ENCODE measurements around the gene CRHR2.

The CRHR2 gene

DNA sequence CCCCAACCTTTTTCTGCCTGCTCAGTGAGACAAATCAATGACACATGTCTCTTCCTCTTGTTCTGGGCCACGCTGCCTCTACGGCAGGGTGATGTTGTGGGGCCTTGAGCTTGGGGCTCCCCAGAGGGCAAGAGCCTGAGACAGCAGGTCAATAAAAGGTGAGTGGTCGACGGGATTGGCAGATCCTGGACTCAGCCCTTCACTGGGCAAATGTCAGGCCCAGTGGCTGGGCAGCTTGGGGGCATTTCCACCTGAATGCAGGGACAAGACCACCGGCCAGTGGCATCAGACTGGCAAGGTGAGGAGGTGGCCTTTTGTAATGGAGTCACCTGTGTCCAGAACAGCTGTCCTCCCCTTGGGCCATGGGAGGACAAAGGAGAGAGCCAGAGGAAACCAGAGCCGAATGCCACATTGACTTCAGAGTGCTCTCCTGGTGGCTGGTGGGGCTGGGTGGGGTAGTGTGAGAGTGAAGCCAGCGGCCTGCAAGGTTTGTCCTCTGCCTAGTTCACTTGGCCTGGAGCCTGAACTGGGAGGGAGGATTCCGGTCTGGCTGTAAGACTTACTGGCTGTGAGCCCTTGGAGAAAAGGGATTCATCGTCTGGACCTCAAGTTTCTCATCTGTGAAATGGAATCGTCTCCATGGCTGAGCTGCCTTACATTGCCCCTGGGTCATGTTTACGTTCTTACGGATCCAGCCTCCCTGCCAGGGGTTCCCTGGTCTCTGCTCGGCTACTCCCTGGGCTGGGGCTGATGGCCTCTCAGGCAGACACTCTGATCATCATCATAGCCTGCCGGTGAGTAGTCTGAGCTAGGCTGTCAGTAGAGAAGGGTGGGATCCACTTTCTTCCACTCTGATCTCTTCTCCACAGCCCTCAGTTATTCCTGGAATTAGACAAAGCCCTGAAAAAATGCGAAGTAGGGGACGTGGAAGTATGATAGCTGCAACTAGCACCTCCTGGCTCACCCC, 25.4 kb upstream of the CRHR2 start:
- no peak overlapping the region for H3K4me3 ChIP-seq (replicated peaks in 1 of 2; ENCODE audit: low read depth in 2 of 2, low read length in 2 of 2)

DNA sequence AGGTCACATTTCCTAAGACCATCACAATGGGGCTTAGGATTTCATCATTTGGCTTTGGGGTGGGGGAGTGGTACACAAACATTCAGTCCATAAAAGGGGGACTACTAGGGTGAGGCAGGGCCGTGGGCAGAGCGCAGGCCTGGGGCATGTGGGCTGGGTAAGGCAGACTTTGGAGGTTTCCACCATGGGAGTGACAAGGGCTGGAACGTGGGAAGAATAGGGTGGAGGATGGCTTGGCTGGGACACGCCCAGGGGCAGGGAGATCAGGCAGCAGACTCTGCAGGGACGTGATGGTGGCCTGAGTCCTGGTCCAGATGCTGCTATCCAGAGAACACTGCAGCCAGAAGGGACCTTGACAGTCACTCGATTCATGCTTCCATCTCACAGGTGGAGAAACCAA, 24.7 kb upstream of the CRHR2 start:
- no peak for DNase-seq (ENCODE audit: low read depth in 2 of 2)
- no peak overlapping the region for H3K4me3 ChIP-seq (replicated peaks in 1 of 2; ENCODE audit: low read depth in 2 of 2, low read length in 2 of 2)
- TF ChIP-seq CTCF (IDR thresholded peaks at IDR 0.05; ENCODE audit: low read depth, low read length), result no peak

More for the DNA sequence above, 25.4 kb upstream of the CRHR2 start:
- no peak for TF ChIP-seq CTCF (IDR thresholded peaks at IDR 0.05; ENCODE audit: low read depth, low read length)
- peak; percentile 18 to 58 for DNase-seq (ENCODE audit: low read depth in 2 of 2)

GRCh38 chr7:30706316-30706715, 24.1 kb upstream of the CRHR2 start:
- no peak for DNase-seq (ENCODE audit: low read depth in 2 of 2)
- no peak for TF ChIP-seq CTCF (IDR thresholded peaks at IDR 0.05; ENCODE audit: low read depth, low read length)
- no peak overlapping the region for H3K4me3 ChIP-seq (replicated peaks in 1 of 2; ENCODE audit: low read depth in 2 of 2, low read length in 2 of 2)

GRCh38 chr7:30705596-30705995, 23.3 kb upstream of the CRHR2 start:
- no peak overlapping the region for H3K4me3 ChIP-seq (replicated peaks in 1 of 2; ENCODE audit: low read depth in 2 of 2, low read length in 2 of 2)
- no peak for TF ChIP-seq CTCF (IDR thresholded peaks at IDR 0.05; ENCODE audit: low read depth, low read length)
- no peak for DNase-seq (ENCODE audit: low read depth in 2 of 2)

GRCh38 chr7:30705008-30705407, 22.8 kb upstream of the CRHR2 start:
- no peak overlapping the region for H3K4me3 ChIP-seq (replicated peaks in 1 of 2; ENCODE audit: low read depth in 2 of 2, low read length in 2 of 2)
- no peak for DNase-seq (ENCODE audit: low read depth in 2 of 2)
- TF ChIP-seq CTCF (IDR thresholded peaks at IDR 0.05; ENCODE audit: low read depth, low read length), result no peak

DNA sequence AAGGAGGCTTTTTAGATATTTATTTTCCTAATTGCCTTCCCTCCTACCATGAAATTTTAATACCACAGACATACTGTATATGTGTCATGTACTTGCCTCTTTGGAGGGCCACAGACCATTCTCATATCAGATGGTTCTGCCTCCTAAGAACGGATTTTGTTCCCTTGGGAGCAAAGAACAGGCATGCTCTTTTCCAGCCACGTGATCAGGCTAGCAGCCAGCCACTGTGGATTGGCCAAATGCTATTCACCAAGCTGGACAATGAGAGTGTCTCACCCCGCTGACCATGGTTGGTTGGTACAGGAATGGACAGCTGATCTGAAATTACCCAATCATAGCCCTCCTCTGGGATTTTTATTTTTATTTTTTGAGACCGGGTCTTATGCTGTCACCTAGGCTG, 21.5 kb upstream of the CRHR2 start:
- no peak for TF ChIP-seq CTCF (IDR thresholded peaks at IDR 0.05; ENCODE audit: low read depth, low read length)
- H3K4me3 ChIP-seq (replicated peaks in 1 of 2; ENCODE audit: low read depth in 2 of 2, low read length in 2 of 2), result no peak overlapping the region
- DNase-seq (ENCODE audit: low read depth in 2 of 2), result peak in 1 of 2 donors; percentile 18

Data from cardiac fibroblast (primary cell).